Measurements from ENCODE around the gene ZFR2. TPM values are rescaled to one million over a fixed set of nuclear protein-coding genes. Genes with fewer than 3 reads are reported as not detected.

The ZFR2 gene
- total RNA-seq, 2 experiments from 2014 or later: 0.28 to 0.35 TPM

- Mint-ChIP-seq H3K4me3 (peak overlapping the region; percentile 40), H3K4me1 (peaks cover 28% of the 10 kb centered on the region), H3K27ac (no peak overlapping the region), H3K36me3 (ENCODE audit: low read depth) (peaks cover 7% of the 10 kb centered on the region), H3K27me3 (peaks cover 6% of the 10 kb centered on the region), H3K9me3 (peaks cover 4% of the 10 kb centered on the region)
- ChIA-PET CTCF (no interaction called here), POLR2A (no interaction called here)
- DNase-seq: peak; percentile 74
Measured at GRCh38 chr19:3801412-3802096, 67.3 kb downstream of the ZFR2 start.

- H3K9me3 Mint-ChIP-seq: peaks cover 9% of the 10 kb centered on the region
- POLR2A ChIA-PET: no interaction called here
- H3K4me1 Mint-ChIP-seq: peaks cover 27% of the 10 kb centered on the region
- DNase-seq: no peak
- no peak overlapping the region for H3K4me3 Mint-ChIP-seq
- H3K36me3 Mint-ChIP-seq (ENCODE audit: low read depth): peaks cover 10% of the 10 kb centered on the region
- no peak overlapping the region for H3K27ac Mint-ChIP-seq
- H3K27me3 Mint-ChIP-seq: peaks cover 6% of the 10 kb centered on the region
- CTCF ChIA-PET: no interaction called here
Measured at GRCh38 chr19:3800996-3801395, 67.8 kb downstream of the ZFR2 start.

- Mint-ChIP-seq H3K36me3 (ENCODE audit: low read depth) (peaks cover 10% of the 10 kb centered on the region), H3K4me3 (peak overlapping the region; percentile 28), H3K27me3 (peaks cover 6% of the 10 kb centered on the region), H3K4me1 (peaks cover 21% of the 10 kb centered on the region), H3K27ac (peak overlapping the region; percentile 68), H3K9me3 (peaks cover 9% of the 10 kb centered on the region)
- POLR2A ChIA-PET: interaction anchor here (0.8 to 3.2 kb wide), 6 partner anchors 14 to 59 kb away, joined by 3 to 16 read pairs (median 4); partner anchors contain the start of gene MRPL54
- CTCF ChIA-PET: interaction anchor here (1.0 to 4.8 kb wide), 4 partner anchors 14 to 36 kb away, joined by 3 to 19 read pairs (median 10); partner anchors contain the start of gene MRPL54
- DNase-seq: peak; percentile 66
Measured at GRCh38 chr19:3798137-3798536, 70.7 kb downstream of the ZFR2 start.

GRCh38 chr19:3796358-3796757, 72.5 kb downstream of the ZFR2 start:
- Mint-ChIP-seq H3K4me3 (no peak overlapping the region), H3K36me3 (ENCODE audit: low read depth) (peaks cover 10% of the 10 kb centered on the region), H3K27ac (no peak overlapping the region), H3K9me3 (peaks cover 10% of the 10 kb centered on the region), H3K27me3 (peaks cover 6% of the 10 kb centered on the region), H3K4me1 (peaks cover 20% of the 10 kb centered on the region)
- DNase-seq: no peak
- POLR2A ChIA-PET: interaction anchor here (1.8 to 3.2 kb wide), 3 partner anchors 16 to 189 kb away, joined by 5 to 16 read pairs (median 13); partner anchors contain the start of genes EEF2 and MRPL54
- CTCF ChIA-PET: interaction anchor here (0.9 to 4.8 kb wide), 3 partner anchors 16 to 26 kb away, joined by 5 to 19 read pairs (median 15); no protein-coding TSS in a partner anchor

GRCh38 chr19:3793799-3794198, 75.0 kb downstream of the ZFR2 start:
- peaks cover 8% of the 10 kb centered on the region for H3K27me3 Mint-ChIP-seq
- peaks cover 15% of the 10 kb centered on the region for H3K9me3 Mint-ChIP-seq
- peaks cover 10% of the 10 kb centered on the region for H3K36me3 Mint-ChIP-seq (ENCODE audit: low read depth)
- H3K4me1 Mint-ChIP-seq: peaks cover 14% of the 10 kb centered on the region
- POLR2A ChIA-PET: interaction anchor here (0.9 to 1.1 kb wide), 2 partner anchors 19 to 31 kb away, joined by 3 to 4 read pairs; partner anchors contain the start of gene MRPL54
- CTCF ChIA-PET: interaction anchor here (1.0 to 1.1 kb wide), 2 partner anchors 28 to 31 kb away, joined by 3 read pairs; partner anchors contain the start of gene MRPL54
- no peak overlapping the region for H3K27ac Mint-ChIP-seq
- no peak overlapping the region for H3K4me3 Mint-ChIP-seq
- no peak for DNase-seq

GRCh38 chr19:3792114-3792513, 76.7 kb downstream of the ZFR2 start:
- Mint-ChIP-seq H3K4me3 (no peak overlapping the region), H3K36me3 (ENCODE audit: low read depth) (peaks cover 6% of the 10 kb centered on the region), H3K27me3 (peaks cover 8% of the 10 kb centered on the region), H3K4me1 (peaks cover 8% of the 10 kb centered on the region), H3K27ac (no peak overlapping the region), H3K9me3 (peaks cover 15% of the 10 kb centered on the region)
- POLR2A ChIA-PET: no interaction called here
- no peak for DNase-seq
- CTCF ChIA-PET: no interaction called here

- peaks cover 10% of the 10 kb centered on the region for H3K27me3 Mint-ChIP-seq
- H3K9me3 Mint-ChIP-seq: peaks cover 6% of the 10 kb centered on the region
- no peak overlapping the region for H3K4me3 Mint-ChIP-seq
- peaks cover 8% of the 10 kb centered on the region for H3K4me1 Mint-ChIP-seq
- ChIA-PET POLR2A (no interaction called here), CTCF (interaction anchor here (1.3 kb wide), 1 partner anchor 197 kb away, joined by 5 read pairs; no protein-coding TSS in a partner anchor)
- no peak for DNase-seq
- H3K27ac Mint-ChIP-seq: no peak overlapping the region
- no peaks in the 10 kb centered on the region for H3K36me3 Mint-ChIP-seq (ENCODE audit: low read depth)
Measured at GRCh38 chr19:3790941-3791340, 77.9 kb downstream of the ZFR2 start.

DNA sequence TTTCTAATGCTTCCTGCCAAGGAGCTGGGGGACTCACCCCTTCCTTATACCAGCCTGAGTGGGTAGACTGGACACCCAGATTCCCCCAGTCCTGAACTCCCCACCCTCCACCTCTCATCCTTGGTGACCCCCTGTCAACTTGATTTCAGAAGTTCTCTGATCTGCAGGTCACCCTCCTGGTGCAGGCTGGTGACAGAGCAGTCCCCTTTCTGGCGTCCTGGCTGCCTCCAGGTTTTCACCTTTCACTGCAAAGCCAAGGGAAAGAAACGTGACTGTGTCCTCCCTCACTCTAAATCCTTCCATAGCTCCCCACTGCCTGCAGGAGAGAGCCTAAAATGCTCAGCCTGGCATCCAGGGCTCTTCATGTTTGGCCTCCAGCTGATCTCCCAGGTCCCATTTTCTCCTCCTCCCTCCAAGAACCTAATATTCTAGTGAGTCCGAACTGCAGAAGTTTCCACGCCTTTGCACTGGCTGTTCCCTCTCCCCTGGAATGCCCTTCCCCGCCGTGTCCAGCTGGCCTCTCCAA, 78.6 kb downstream of the ZFR2 start:
- Mint-ChIP-seq H3K4me1 (peaks cover 11% of the 10 kb centered on the region), H3K27ac (no peak overlapping the region), H3K4me3 (no peak overlapping the region), H3K9me3 (peaks cover 6% of the 10 kb centered on the region), H3K36me3 (ENCODE audit: low read depth) (no peaks in the 10 kb centered on the region), H3K27me3 (peaks cover 12% of the 10 kb centered on the region)
- ChIA-PET POLR2A (interaction anchor here (2.1 kb wide), 1 partner anchor 28 kb away, joined by 6 read pairs; the partner anchor contains the start of gene MRPL54), CTCF (interaction anchor here (0.8 to 1.3 kb wide), 2 partner anchors 32 to 197 kb away, joined by 3 to 5 read pairs; no protein-coding TSS in a partner anchor)
- DNase-seq: no peak

- Mint-ChIP-seq H3K4me3 (no peak overlapping the region), H3K4me1 (peaks cover 17% of the 10 kb centered on the region), H3K9me3 (peaks cover 6% of the 10 kb centered on the region), H3K36me3 (ENCODE audit: low read depth) (no peaks in the 10 kb centered on the region), H3K27me3 (peaks cover 15% of the 10 kb centered on the region), H3K27ac (peak overlapping the region; percentile 47)
- ChIA-PET CTCF (interaction anchor here (0.8 kb wide), 2 partner anchors 26 to 33 kb away, joined by 3 read pairs; partner anchors contain the start of gene MRPL54), POLR2A (interaction anchor here (1.7 to 2.1 kb wide), 2 partner anchors 23 to 27 kb away, joined by 6 to 7 read pairs; partner anchors contain the start of gene MRPL54)
- no peak for DNase-seq
Measured at GRCh38 chr19:3788996-3789778, 79.7 kb downstream of the ZFR2 start.

- H3K36me3 Mint-ChIP-seq (ENCODE audit: low read depth): peaks cover 21% of the 10 kb centered on the region
- POLR2A ChIA-PET: interaction anchor here (0.7 to 1.7 kb wide), 2 partner anchors 24 to 119 kb away, joined by 3 to 4 read pairs; partner anchors contain the start of gene MRPL54
- peak within 1 kb of the TSS; percentile 71 for H3K4me3 Mint-ChIP-seq
- peaks cover 19% of the 10 kb centered on the region for H3K4me1 Mint-ChIP-seq
- H3K9me3 Mint-ChIP-seq: peaks cover 21% of the 10 kb centered on the region
- no peak for DNase-seq
- H3K27me3 Mint-ChIP-seq: peaks cover 16% of the 10 kb centered on the region
- no peak within 1 kb of the TSS for H3K27ac Mint-ChIP-seq
- CTCF ChIA-PET: interaction anchor here (0.6 to 1.3 kb wide), 2 partner anchors 36 to 131 kb away, joined by 4 read pairs; no protein-coding TSS in a partner anchor
Measured at GRCh38 chr19:3785938-3786824, 82.7 kb downstream of the ZFR2 start, which contains the start of gene MATK. Gene MATK, minus strand, starts transcription at chr19:3786381. Its CDS starts 1,246 bp downstream, at chr19:3785135.

GRCh38 chr19:3785451-3785937, 83.3 kb downstream of the ZFR2 start:
- no peak for DNase-seq
- H3K27ac Mint-ChIP-seq: no peak overlapping the region
- peaks cover 23% of the 10 kb centered on the region for H3K4me1 Mint-ChIP-seq
- ChIA-PET CTCF (no interaction called here), POLR2A (interaction anchor here (1.6 to 1.9 kb wide), 2 partner anchors 27 to 37 kb away, joined by 5 to 8 read pairs; no protein-coding TSS in a partner anchor)
- peaks cover 20% of the 10 kb centered on the region for H3K9me3 Mint-ChIP-seq
- peak overlapping the region; percentile 71 for H3K4me3 Mint-ChIP-seq
- H3K36me3 Mint-ChIP-seq (ENCODE audit: low read depth): peaks cover 21% of the 10 kb centered on the region
- H3K27me3 Mint-ChIP-seq: peaks cover 14% of the 10 kb centered on the region

Data from activated CD4-positive, alpha-beta memory T cell treated with anti-CD3 and anti-CD28 coated beads, Interleukin-2, amount 10 ng/mL, durations not matched to agents 7 days and 5 days (primary cell).